ENCODE data around the gene SOBP. TPM values are rescaled to one million over a fixed set of nuclear protein-coding genes. Genes with fewer than 3 reads are reported as not detected.

The SOBP gene
- total RNA-seq, 2 experiments from 2014 or later, result 1.0 to 1.2 TPM

GRCh38 chr6:107689190-107689589, 199.3 kb downstream of the SOBP start:
- no peaks in the 10 kb centered on the region for H3K9me3 Mint-ChIP-seq (ENCODE audit: insufficient read depth)
- no peaks in the 10 kb centered on the region for H3K36me3 Mint-ChIP-seq (ENCODE audit: low read depth)
- ATAC-seq, result no peak
- H3K27ac Mint-ChIP-seq, result no peak overlapping the region
- CTCF ChIA-PET, result interaction anchor here (1.3 kb wide), 1 partner anchor 179 kb away, joined by 3 read pairs; no protein-coding TSS in a partner anchor
- H3K4me1 Mint-ChIP-seq (ENCODE audit: low read depth), result no peaks in the 10 kb centered on the region
- H3K4me3 Mint-ChIP-seq, result no peak overlapping the region
- POLR2A ChIA-PET, result no interaction called here
- DNase-seq, result no peak
- H3K27me3 Mint-ChIP-seq (ENCODE audit: low read depth), result no peaks in the 10 kb centered on the region

GRCh38 chr6:107689951-107690642, 200.2 kb downstream of the SOBP start:
- CTCF ChIA-PET, result interaction anchor here (1.3 to 2.5 kb wide), 2 partner anchors 14 to 16 kb away, joined by 7 to 8 read pairs; no protein-coding TSS in a partner anchor
- Mint-ChIP-seq H3K36me3 (ENCODE audit: low read depth) (no peaks in the 10 kb centered on the region), H3K4me3 (no peak overlapping the region), H3K27me3 (ENCODE audit: low read depth) (no peaks in the 10 kb centered on the region), H3K9me3 (ENCODE audit: insufficient read depth) (no peaks in the 10 kb centered on the region), H3K27ac (no peak overlapping the region), H3K4me1 (ENCODE audit: low read depth) (no peaks in the 10 kb centered on the region)
- POLR2A ChIA-PET, result interaction anchor here (0.8 kb wide), 1 partner anchor 10 kb away, joined by 4 read pairs; no protein-coding TSS in a partner anchor
- DNase-seq, result no peak
- no peak for ATAC-seq

- Mint-ChIP-seq H3K9me3 (ENCODE audit: insufficient read depth) (no peaks in the 10 kb centered on the region), H3K4me3 (no peak overlapping the region), H3K27me3 (ENCODE audit: low read depth) (no peaks in the 10 kb centered on the region), H3K27ac (no peak overlapping the region), H3K36me3 (ENCODE audit: low read depth) (no peaks in the 10 kb centered on the region), H3K4me1 (ENCODE audit: low read depth) (no peaks in the 10 kb centered on the region)
- ChIA-PET CTCF (interaction anchor here (1.3 to 2.5 kb wide), 2 partner anchors 13 to 16 kb away, joined by 7 to 8 read pairs; no protein-coding TSS in a partner anchor), POLR2A (interaction anchor here (0.8 kb wide), 1 partner anchor 10 kb away, joined by 4 read pairs; no protein-coding TSS in a partner anchor)
- ATAC-seq (no peak), DNase-seq (no peak)
These were observed 200.7 kb downstream of the SOBP start for GRCh38 chr6:107690643-107691061.

GRCh38 chr6:107691062-107691751, 201.3 kb downstream of the SOBP start:
- DNase-seq (no peak), ATAC-seq (no peak)
- Mint-ChIP-seq H3K4me1 (ENCODE audit: low read depth) (no peaks in the 10 kb centered on the region), H3K27me3 (ENCODE audit: low read depth) (no peaks in the 10 kb centered on the region), H3K36me3 (ENCODE audit: low read depth) (no peaks in the 10 kb centered on the region), H3K9me3 (ENCODE audit: insufficient read depth) (no peaks in the 10 kb centered on the region), H3K4me3 (no peak overlapping the region), H3K27ac (no peak overlapping the region)
- CTCF ChIA-PET, result interaction anchor here (1.3 to 2.5 kb wide), 3 partner anchors 13 to 157 kb away, joined by 4 to 8 read pairs (median 7); no protein-coding TSS in a partner anchor
- POLR2A ChIA-PET, result interaction anchor here (0.8 kb wide), 1 partner anchor 11 kb away, joined by 4 read pairs; no protein-coding TSS in a partner anchor

GRCh38 chr6:107692351-107692750, 202.4 kb downstream of the SOBP start:
- Mint-ChIP-seq H3K4me1 (ENCODE audit: low read depth) (no peaks in the 10 kb centered on the region), H3K36me3 (ENCODE audit: low read depth) (no peaks in the 10 kb centered on the region), H3K27ac (no peak overlapping the region), H3K27me3 (ENCODE audit: low read depth) (peaks cover 3% of the 10 kb centered on the region), H3K9me3 (ENCODE audit: insufficient read depth) (no peaks in the 10 kb centered on the region), H3K4me3 (no peak overlapping the region)
- ChIA-PET CTCF (interaction anchor here (1.1 to 2.3 kb wide), 3 partner anchors 12 to 175 kb away, joined by 3 to 6 read pairs (median 4); no protein-coding TSS in a partner anchor), POLR2A (no interaction called here)
- DNase-seq (no peak), ATAC-seq (no peak)

- Mint-ChIP-seq H3K4me1 (ENCODE audit: low read depth) (peaks cover 8% of the 10 kb centered on the region), H3K9me3 (ENCODE audit: insufficient read depth) (no peaks in the 10 kb centered on the region), H3K27me3 (ENCODE audit: low read depth) (peaks cover 3% of the 10 kb centered on the region), H3K4me3 (no peak overlapping the region), H3K36me3 (ENCODE audit: low read depth) (no peaks in the 10 kb centered on the region), H3K27ac (no peak overlapping the region)
- ChIA-PET POLR2A (no interaction called here), CTCF (interaction anchor here (0.9 kb wide), 1 partner anchor 19 kb away, joined by 3 read pairs; no protein-coding TSS in a partner anchor)
- DNase-seq (no peak), ATAC-seq (no peak)
These were observed 205.3 kb downstream of the SOBP start for GRCh38 chr6:107695061-107695720.

GRCh38 chr6:107697682-107698081, 207.8 kb downstream of the SOBP start:
- ChIA-PET CTCF (interaction anchor here (1.0 to 2.0 kb wide), 2 partner anchors 22 to 28 kb away, joined by 3 to 6 read pairs; no protein-coding TSS in a partner anchor), POLR2A (no interaction called here)
- Mint-ChIP-seq H3K27ac (no peak overlapping the region), H3K27me3 (ENCODE audit: low read depth) (peaks cover 3% of the 10 kb centered on the region), H3K9me3 (ENCODE audit: insufficient read depth) (no peaks in the 10 kb centered on the region), H3K4me3 (no peak overlapping the region), H3K4me1 (ENCODE audit: low read depth) (peaks cover 8% of the 10 kb centered on the region), H3K36me3 (ENCODE audit: low read depth) (peaks cover 3% of the 10 kb centered on the region)
- ATAC-seq (no peak), DNase-seq (no peak)

GRCh38 chr6:107698146-107698545, 208.2 kb downstream of the SOBP start:
- Mint-ChIP-seq H3K27ac (no peak overlapping the region), H3K27me3 (ENCODE audit: low read depth) (peaks cover 3% of the 10 kb centered on the region), H3K36me3 (ENCODE audit: low read depth) (peaks cover 4% of the 10 kb centered on the region), H3K4me1 (ENCODE audit: low read depth) (peaks cover 8% of the 10 kb centered on the region), H3K9me3 (ENCODE audit: insufficient read depth) (no peaks in the 10 kb centered on the region), H3K4me3 (no peak overlapping the region)
- no peak for DNase-seq
- no peak for ATAC-seq
- CTCF ChIA-PET, result interaction anchor here (0.9 to 2.5 kb wide), 4 partner anchors 22 to 150 kb away, joined by 3 to 12 read pairs (median 5); no protein-coding TSS in a partner anchor
- POLR2A ChIA-PET, result interaction anchor here (0.7 kb wide), 1 partner anchor 78 kb away, joined by 3 read pairs; no protein-coding TSS in a partner anchor

GRCh38 chr6:107699254-107699653, 209.3 kb downstream of the SOBP start:
- H3K36me3 Mint-ChIP-seq (ENCODE audit: low read depth), result peaks cover 8% of the 10 kb centered on the region
- H3K9me3 Mint-ChIP-seq (ENCODE audit: insufficient read depth), result no peaks in the 10 kb centered on the region
- no peak overlapping the region for H3K27ac Mint-ChIP-seq
- no peak overlapping the region for H3K4me3 Mint-ChIP-seq
- ChIA-PET CTCF (interaction anchor here (0.9 to 2.5 kb wide), 3 partner anchors 23 to 149 kb away, joined by 4 to 12 read pairs (median 6); no protein-coding TSS in a partner anchor), POLR2A (interaction anchor here (0.6 kb wide), 1 partner anchor 23 kb away, joined by 3 read pairs; no protein-coding TSS in a partner anchor)
- DNase-seq, result no peak
- peaks cover 3% of the 10 kb centered on the region for H3K27me3 Mint-ChIP-seq (ENCODE audit: low read depth)
- ATAC-seq, result no peak
- H3K4me1 Mint-ChIP-seq (ENCODE audit: low read depth), result peaks cover 10% of the 10 kb centered on the region

GRCh38 chr6:107699697-107700325, 209.9 kb downstream of the SOBP start:
- ChIA-PET POLR2A (interaction anchor here (0.6 kb wide), 1 partner anchor 23 kb away, joined by 3 read pairs; no protein-coding TSS in a partner anchor), CTCF (interaction anchor here (2.0 to 2.5 kb wide), 2 partner anchors 24 to 148 kb away, joined by 6 to 12 read pairs; no protein-coding TSS in a partner anchor)
- DNase-seq (no peak), ATAC-seq (no peak)
- Mint-ChIP-seq H3K36me3 (ENCODE audit: low read depth) (peaks cover 13% of the 10 kb centered on the region), H3K4me1 (ENCODE audit: low read depth) (peaks cover 14% of the 10 kb centered on the region), H3K9me3 (ENCODE audit: insufficient read depth) (no peaks in the 10 kb centered on the region), H3K27me3 (ENCODE audit: low read depth) (peaks cover 3% of the 10 kb centered on the region), H3K4me3 (no peak overlapping the region), H3K27ac (no peak overlapping the region)

- ATAC-seq (no peak), DNase-seq (no peak)
- H3K9me3 Mint-ChIP-seq (ENCODE audit: insufficient read depth), result no peaks in the 10 kb centered on the region
- H3K4me1 Mint-ChIP-seq (ENCODE audit: low read depth), result peaks cover 14% of the 10 kb centered on the region
- H3K27ac Mint-ChIP-seq, result no peak overlapping the region
- no peaks in the 10 kb centered on the region for H3K27me3 Mint-ChIP-seq (ENCODE audit: low read depth)
- POLR2A ChIA-PET, result no interaction called here
- H3K4me3 Mint-ChIP-seq, result no peak overlapping the region
- CTCF ChIA-PET, result interaction anchor here (0.6 to 3.5 kb wide), 30 partner anchors 10 to 572 kb away, joined by 3 to 31 read pairs (median 4); partner anchors contain the start of genes PDSS2 and SEC63
- H3K36me3 Mint-ChIP-seq (ENCODE audit: low read depth), result peaks cover 26% of the 10 kb centered on the region
These were observed 213.7 kb downstream of the SOBP start for GRCh38 chr6:107703606-107704005.

All from activated CD8-positive, alpha-beta T cell treated with anti-CD3 and anti-CD28 coated beads, Interleukin-2, amount 10 ng/mL, durations not matched to agents 7 days and 5 days (primary cell).